Measurements from ENCODE around the gene HOGA1.

The HOGA1 gene

GRCh38 chr10:97580421-97581367, 3.5 kb upstream of the HOGA1 start:
- no peak for DNase-seq (ENCODE audit: low spot score)

- DNase-seq (ENCODE audit: low spot score): no peak
Measured at GRCh38 chr10:97582169-97582568, 2.0 kb upstream of the HOGA1 start.

GRCh38 chr10:97583476-97583875, 713 bp upstream of the HOGA1 start:
- DNase-seq (ENCODE audit: low spot score): no peak

- DNase-seq (ENCODE audit: low spot score): no peak
Measured at GRCh38 chr10:97584798-97585438, 729 bp downstream of the HOGA1 start.

- DNase-seq (ENCODE audit: low spot score): no peak
Measured at GRCh38 chr10:97585439-97585811, 1.2 kb downstream of the HOGA1 start.

GRCh38 chr10:97587183-97587582, 3.0 kb downstream of the HOGA1 start:
- no peak for DNase-seq (ENCODE audit: low spot score)

GRCh38 chr10:97589479-97589878, 5.3 kb downstream of the HOGA1 start, which contains the start of gene C10orf62:
TSS of gene C10orf62 (plus strand) at chr10:97589721. CDS start at chr10:97589898, 177 bp downstream.
- no peak for DNase-seq (ENCODE audit: low spot score)

- DNase-seq (ENCODE audit: low spot score): no peak
Measured at GRCh38 chr10:97590082-97590747, 6.0 kb downstream of the HOGA1 start.

GRCh38 chr10:97590748-97591495, 6.7 kb downstream of the HOGA1 start:
- no peak for DNase-seq (ENCODE audit: low spot score)

GRCh38 chr10:97593421-97593820, 9.2 kb downstream of the HOGA1 start:
- no peak for DNase-seq (ENCODE audit: low spot score)

- no peak for DNase-seq (ENCODE audit: low spot score)
Measured at GRCh38 chr10:97596101-97597082, 12.2 kb downstream of the HOGA1 start.

- no peak for DNase-seq (ENCODE audit: low spot score)
Measured at GRCh38 chr10:97597778-97598177, 13.6 kb downstream of the HOGA1 start.

- DNase-seq (ENCODE audit: low spot score): no peak
Measured at GRCh38 chr10:97598407-97599271, 14.4 kb downstream of the HOGA1 start.

GRCh38 chr10:97599272-97599619, 15.1 kb downstream of the HOGA1 start:
- DNase-seq (ENCODE audit: low spot score): no peak

- no peak for DNase-seq (ENCODE audit: low spot score)
Measured at GRCh38 chr10:97600616-97601015, 16.4 kb downstream of the HOGA1 start.

- DNase-seq (ENCODE audit: low spot score): peak; percentile 53
Measured at GRCh38 chr10:97601268-97602215, 17.4 kb downstream of the HOGA1 start.

GRCh38 chr10:97607095-97607636, 23.0 kb downstream of the HOGA1 start:
- DNase-seq (ENCODE audit: low spot score): peak; percentile 55

- DNase-seq (ENCODE audit: low spot score): no peak
Measured at GRCh38 chr10:97608991-97609561, 24.9 kb downstream of the HOGA1 start.
